Measurements from ENCODE around the gene UBE2H.

Gene UBE2H

DNA sequence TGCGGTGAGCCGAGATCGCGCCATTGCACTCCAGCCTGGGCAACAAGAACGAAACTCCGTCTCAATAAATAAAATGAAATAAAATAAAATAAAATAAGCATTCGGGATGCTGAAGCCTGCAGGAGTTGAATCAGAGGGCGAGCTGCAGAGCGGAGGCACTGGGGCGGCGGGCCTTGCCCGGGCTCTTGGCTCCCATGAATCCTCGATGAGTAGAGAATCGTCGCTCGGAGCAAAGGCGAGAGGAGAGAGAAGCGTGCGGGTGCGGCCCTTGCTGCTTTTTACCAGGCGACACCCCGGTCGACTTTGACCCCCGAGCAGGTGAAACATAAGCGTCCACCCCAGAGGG is 168.3 kb downstream of the UBE2H start:
- no peak overlapping the region for H3K4me3 ChIP-seq (ENCODE audit: insufficient read depth, low read length, poor library complexity, severe bottlenecking)
- H2AFZ ChIP-seq (ENCODE audit: low read depth, low read length, severe bottlenecking), result no peak overlapping the region
- H3K9me3 ChIP-seq (ENCODE audit: insufficient read depth, low read length), result no peaks in the 10 kb centered on the region
- no peaks in the 10 kb centered on the region for H3K27me3 ChIP-seq (ENCODE audit: low read length)
- TF ChIP-seq EZH2phosphoT487 (conservative IDR thresholded peaks at IDR 0.05; ENCODE audit: low read length), result no peak
- TF ChIP-seq, protein P1, sequence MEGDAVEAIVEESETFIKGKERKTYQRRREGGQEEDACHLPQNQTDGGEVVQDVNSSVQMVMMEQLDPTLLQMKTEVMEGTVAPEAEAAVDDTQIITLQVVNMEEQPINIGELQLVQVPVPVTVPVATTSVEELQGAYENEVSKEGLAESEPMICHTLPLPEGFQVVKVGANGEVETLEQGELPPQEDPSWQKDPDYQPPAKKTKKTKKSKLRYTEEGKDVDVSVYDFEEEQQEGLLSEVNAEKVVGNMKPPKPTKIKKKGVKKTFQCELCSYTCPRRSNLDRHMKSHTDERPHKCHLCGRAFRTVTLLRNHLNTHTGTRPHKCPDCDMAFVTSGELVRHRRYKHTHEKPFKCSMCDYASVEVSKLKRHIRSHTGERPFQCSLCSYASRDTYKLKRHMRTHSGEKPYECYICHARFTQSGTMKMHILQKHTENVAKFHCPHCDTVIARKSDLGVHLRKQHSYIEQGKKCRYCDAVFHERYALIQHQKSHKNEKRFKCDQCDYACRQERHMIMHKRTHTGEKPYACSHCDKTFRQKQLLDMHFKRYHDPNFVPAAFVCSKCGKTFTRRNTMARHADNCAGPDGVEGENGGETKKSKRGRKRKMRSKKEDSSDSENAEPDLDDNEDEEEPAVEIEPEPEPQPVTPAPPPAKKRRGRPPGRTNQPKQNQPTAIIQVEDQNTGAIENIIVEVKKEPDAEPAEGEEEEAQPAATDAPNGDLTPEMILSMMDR (IDR thresholded peaks at IDR 0.05; ENCODE audit: insufficient read depth, low read length, poor library complexity, severe bottlenecking), result no peak
- H3K36me3 ChIP-seq (ENCODE audit: low read length), result no peaks in the 10 kb centered on the region
- H4K20me1 ChIP-seq (ENCODE audit: low read depth, low read length), result no peaks in the 10 kb centered on the region
- no peaks in the 10 kb centered on the region for H3F3A ChIP-seq (ENCODE audit: insufficient read depth)
- no peak overlapping the region for H3K27ac ChIP-seq (ENCODE audit: low read depth, low read length)
- H3K9me2 ChIP-seq (replicated peaks; ENCODE audit: insufficient read depth, low read length), result no peaks in the 10 kb centered on the region
- H3K9ac ChIP-seq (ENCODE audit: low read length), result no peak overlapping the region
- no peak overlapping the region for H3K4me2 ChIP-seq (ENCODE audit: low read depth, low read length, poor library complexity, severe bottlenecking)
- H3K79me2 ChIP-seq (ENCODE audit: insufficient read depth, low read length), result no peaks in the 10 kb centered on the region

DNA sequence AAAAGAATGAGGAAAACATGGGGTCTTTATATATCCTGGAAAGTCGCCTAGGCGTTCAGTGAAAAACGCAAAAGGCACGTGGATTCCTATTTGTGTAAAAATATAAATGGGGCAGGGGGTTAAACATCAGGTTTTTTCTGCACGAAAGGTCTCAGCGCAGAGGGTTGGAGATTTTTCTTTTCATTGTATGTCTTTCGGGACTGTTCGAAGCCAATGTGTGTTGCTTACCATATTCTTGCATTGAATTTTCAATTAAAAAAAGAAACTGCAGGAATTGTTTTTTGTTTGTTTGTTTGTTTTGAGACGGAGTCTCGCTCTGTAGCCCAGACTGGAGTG is 169.2 kb downstream of the UBE2H start:
- H3K4me2 ChIP-seq (ENCODE audit: low read depth, low read length, poor library complexity, severe bottlenecking), result no peak overlapping the region
- H3K9me2 ChIP-seq (replicated peaks; ENCODE audit: insufficient read depth, low read length), result no peaks in the 10 kb centered on the region
- H3K79me2 ChIP-seq (ENCODE audit: insufficient read depth, low read length), result no peaks in the 10 kb centered on the region
- H3F3A ChIP-seq (ENCODE audit: insufficient read depth), result no peaks in the 10 kb centered on the region
- no peak for TF ChIP-seq EZH2phosphoT487 (conservative IDR thresholded peaks at IDR 0.05; ENCODE audit: low read length)
- TF ChIP-seq, protein P1 (IDR thresholded peaks at IDR 0.05; ENCODE audit: insufficient read depth, low read length, poor library complexity, severe bottlenecking), result no peak
- no peak overlapping the region for H3K27ac ChIP-seq (ENCODE audit: low read depth, low read length)
- no peak overlapping the region for H2AFZ ChIP-seq (ENCODE audit: low read depth, low read length, severe bottlenecking)
- no peaks in the 10 kb centered on the region for H3K36me3 ChIP-seq (ENCODE audit: low read length)
- no peaks in the 10 kb centered on the region for H4K20me1 ChIP-seq (ENCODE audit: low read depth, low read length)
- H3K9ac ChIP-seq (ENCODE audit: low read length), result no peak overlapping the region
- no peak overlapping the region for H3K4me3 ChIP-seq (ENCODE audit: insufficient read depth, low read length, poor library complexity, severe bottlenecking)
- H3K27me3 ChIP-seq (ENCODE audit: low read length), result no peaks in the 10 kb centered on the region
- H3K9me3 ChIP-seq (ENCODE audit: insufficient read depth, low read length), result no peaks in the 10 kb centered on the region

DNA sequence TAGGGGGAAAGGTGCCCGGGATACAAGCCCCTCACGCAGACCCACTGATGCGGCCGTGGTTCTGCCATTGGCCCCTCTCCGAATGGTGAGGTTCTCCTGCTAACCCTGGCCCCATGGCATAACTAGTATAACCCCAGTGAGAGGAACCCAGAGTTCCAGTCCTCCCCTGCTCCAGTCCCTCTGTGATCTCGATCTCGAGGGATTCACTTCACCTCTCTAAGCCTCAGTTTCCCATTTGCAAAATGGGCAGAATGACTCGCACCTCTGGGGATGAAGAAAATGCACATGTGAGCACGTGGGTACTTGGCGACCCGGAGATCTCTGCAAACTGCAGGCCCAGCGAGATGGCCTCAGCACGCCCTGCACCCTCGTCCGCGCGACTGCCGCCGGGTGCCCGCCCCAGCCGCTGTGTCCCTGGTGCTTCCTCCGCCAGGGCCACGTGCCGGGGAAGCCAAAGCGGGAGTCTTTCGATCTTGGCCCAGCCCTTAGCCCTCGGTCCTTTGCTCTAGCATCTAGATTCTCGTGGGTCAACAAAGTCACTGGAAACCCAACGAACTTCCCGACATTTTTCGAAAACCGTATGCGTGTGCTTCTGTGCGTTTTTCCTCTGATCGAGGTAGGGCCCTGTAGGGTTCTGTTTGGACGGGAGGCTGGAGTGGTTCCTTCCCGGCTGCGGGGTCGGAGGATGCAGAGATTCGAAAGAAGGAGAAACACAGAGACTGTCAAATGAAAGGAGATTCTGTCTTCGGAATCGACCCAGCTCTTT is 169.8 kb downstream of the UBE2H start:
- no peak overlapping the region for H3K9ac ChIP-seq (ENCODE audit: low read length)
- no peaks in the 10 kb centered on the region for H3K27me3 ChIP-seq (ENCODE audit: low read length)
- H2AFZ ChIP-seq (ENCODE audit: low read depth, low read length, severe bottlenecking), result no peak overlapping the region
- TF ChIP-seq EZH2phosphoT487 (conservative IDR thresholded peaks at IDR 0.05; ENCODE audit: low read length), result no peak
- TF ChIP-seq, protein P1 (IDR thresholded peaks at IDR 0.05; ENCODE audit: insufficient read depth, low read length, poor library complexity, severe bottlenecking), result no peak
- no peak overlapping the region for H3K4me3 ChIP-seq (ENCODE audit: insufficient read depth, low read length, poor library complexity, severe bottlenecking)
- no peaks in the 10 kb centered on the region for H4K20me1 ChIP-seq (ENCODE audit: low read depth, low read length)
- H3K36me3 ChIP-seq (ENCODE audit: low read length), result no peaks in the 10 kb centered on the region
- H3K4me2 ChIP-seq (ENCODE audit: low read depth, low read length, poor library complexity, severe bottlenecking), result no peak overlapping the region
- no peaks in the 10 kb centered on the region for H3K9me2 ChIP-seq (replicated peaks; ENCODE audit: insufficient read depth, low read length)
- no peaks in the 10 kb centered on the region for H3F3A ChIP-seq (ENCODE audit: insufficient read depth)
- H3K9me3 ChIP-seq (ENCODE audit: insufficient read depth, low read length), result no peaks in the 10 kb centered on the region
- H3K27ac ChIP-seq (ENCODE audit: low read depth, low read length), result no peak overlapping the region
- H3K79me2 ChIP-seq (ENCODE audit: insufficient read depth, low read length), result no peaks in the 10 kb centered on the region
